Activated CD4-positive, alpha-beta memory T cell treated with anti-CD3 and anti-CD28 coated beads for 36 hours (primary cell): ENCODE results near the gene P2RX4. TPM values are rescaled to one million over a fixed set of nuclear protein-coding genes. Genes with fewer than 3 reads are reported as not detected.
A peak's percentile ranks its signal among the peaks of the same experiment; 100 is the strongest.

ENCODE experiments used
- CTCF ChIA-PET: fragments of 350-600 bp; sonication (Branson Sonifier 250); formaldehyde crosslinking; loops from one replicate; lab custom pipeline; 2021; ENCODE audit warnings: antibody characterized with exemption, inconsistent platforms; lab: Charles Lee
- POLR2A ChIA-PET: fragments of 350-600 bp; sonication (Branson Sonifier 250); formaldehyde crosslinking; loops from one replicate; lab custom pipeline; 2021; ENCODE audit warnings: antibody characterized with exemption; lab: Charles Lee
- DNase-seq: peaks from one replicate; pipeline ENCODE4 v3.0.0-alpha.2; 2020
- H3K27ac Mint-ChIP-seq: one replicate; pipeline ENCODE4 v1.8.0; 2021; ENCODE audit warnings: mixed read lengths
- H3K27me3 Mint-ChIP-seq: one replicate; pipeline ENCODE4 v1.8.0; 2021; ENCODE audit warnings: mixed read lengths
- H3K36me3 Mint-ChIP-seq: one replicate; pipeline ENCODE4 v1.8.0; 2021; ENCODE audit warnings: mixed read lengths
- H3K4me1 Mint-ChIP-seq: one replicate; pipeline ENCODE4 v1.8.0; 2021; ENCODE audit warnings: low read depth, mixed read lengths
- H3K4me3 Mint-ChIP-seq: one replicate; pipeline ENCODE4 v1.8.0; 2021; ENCODE audit warnings: mild to moderate bottlenecking, mixed read lengths
- H3K9me3 Mint-ChIP-seq: one replicate; pipeline ENCODE4 v1.8.0; 2021; ENCODE audit warnings: mixed read lengths
- intact Hi-C: fragments of 100-400 bp; cut with micrococcal nuclease; formaldehyde crosslinking; loops from one replicate; pipeline ENCODE4 v1.15.1; 2023
- total RNA-seq, 2 experiments: library from RNA; stranded (reverse); gene quantifications; one replicate each; pipeline ENCODE4 v1.2.3, GENCODE V29; 2021

The P2RX4 gene
- total RNA-seq, 2 experiments from 2014 or later = 53.4 to 57.5 TPM

GRCh38 chr12:121175383-121176119, 34.4 kb upstream of the P2RX4 start:
- Mint-ChIP-seq H3K27ac (no peak overlapping the region), H3K27me3 (no peaks in the 10 kb centered on the region), H3K36me3 (peaks cover 15% of the 10 kb centered on the region), H3K4me3 (no peak overlapping the region), H3K9me3 (no peaks in the 10 kb centered on the region), H3K4me1 (no peaks in the 10 kb centered on the region)
- intact Hi-C loops = no loop called here
- ChIA-PET POLR2A (no interaction called here), CTCF (interaction anchor here (0.6 kb wide), 1 partner anchor 12 kb away, joined by 5 read pairs; no protein-coding TSS in a partner anchor)
- no peak for DNase-seq

- intact Hi-C loops = no loop called here
- Mint-ChIP-seq H3K27ac (no peak overlapping the region), H3K4me3 (no peak overlapping the region), H3K9me3 (peaks cover 5% of the 10 kb centered on the region), H3K4me1 (peaks cover under 1% of the 10 kb centered on the region), H3K27me3 (no peaks in the 10 kb centered on the region), H3K36me3 (peaks cover 24% of the 10 kb centered on the region)
- DNase-seq = no peak
- CTCF ChIA-PET = no interaction called here
- POLR2A ChIA-PET = no interaction called here
These were observed 33.0 kb upstream of the P2RX4 start for GRCh38 chr12:121176826-121177529.

DNA sequence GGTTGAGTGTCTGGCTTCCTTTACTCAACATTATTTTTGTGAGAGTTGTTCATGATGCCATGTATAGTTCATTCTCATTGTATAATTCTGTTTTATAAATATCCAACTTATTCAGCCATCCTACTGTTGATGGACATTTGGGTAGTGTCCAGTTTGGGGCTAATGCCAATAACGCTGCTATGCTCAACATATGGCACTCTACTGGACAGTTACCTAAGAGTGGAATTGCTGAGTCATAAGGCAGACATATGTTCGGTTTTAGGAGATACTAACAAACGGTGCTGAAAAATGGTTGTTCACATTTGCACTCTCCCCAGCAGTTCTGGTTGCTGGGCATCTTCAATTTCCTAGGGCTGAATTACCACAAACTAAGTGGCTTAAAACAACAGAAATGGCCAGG, 28.7 kb upstream of the P2RX4 start:
- no peak for DNase-seq
- peaks cover 6% of the 10 kb centered on the region for H3K4me1 Mint-ChIP-seq
- POLR2A ChIA-PET = no interaction called here
- H3K9me3 Mint-ChIP-seq = peaks cover 11% of the 10 kb centered on the region
- no peak overlapping the region for H3K4me3 Mint-ChIP-seq
- intact Hi-C loops = no loop called here
- CTCF ChIA-PET = no interaction called here
- H3K27me3 Mint-ChIP-seq = no peaks in the 10 kb centered on the region
- no peak overlapping the region for H3K27ac Mint-ChIP-seq
- H3K36me3 Mint-ChIP-seq = peaks cover 24% of the 10 kb centered on the region

- intact Hi-C loops = no loop called here
- Mint-ChIP-seq H3K4me1 (peaks cover 6% of the 10 kb centered on the region), H3K27me3 (no peaks in the 10 kb centered on the region), H3K36me3 (peaks cover 21% of the 10 kb centered on the region), H3K27ac (no peak overlapping the region), H3K9me3 (peaks cover 11% of the 10 kb centered on the region), H3K4me3 (no peak overlapping the region)
- peak; percentile 18 for DNase-seq
- ChIA-PET CTCF (interaction anchor here (0.7 to 1.4 kb wide), 2 partner anchors 32 to 42 kb away, joined by 3 to 4 read pairs; no protein-coding TSS in a partner anchor), POLR2A (interaction anchor here (0.7 kb wide), 1 partner anchor 33 kb away, joined by 3 read pairs; no protein-coding TSS in a partner anchor)
These were observed 27.6 kb upstream of the P2RX4 start for GRCh38 chr12:121182222-121182893.

DNA sequence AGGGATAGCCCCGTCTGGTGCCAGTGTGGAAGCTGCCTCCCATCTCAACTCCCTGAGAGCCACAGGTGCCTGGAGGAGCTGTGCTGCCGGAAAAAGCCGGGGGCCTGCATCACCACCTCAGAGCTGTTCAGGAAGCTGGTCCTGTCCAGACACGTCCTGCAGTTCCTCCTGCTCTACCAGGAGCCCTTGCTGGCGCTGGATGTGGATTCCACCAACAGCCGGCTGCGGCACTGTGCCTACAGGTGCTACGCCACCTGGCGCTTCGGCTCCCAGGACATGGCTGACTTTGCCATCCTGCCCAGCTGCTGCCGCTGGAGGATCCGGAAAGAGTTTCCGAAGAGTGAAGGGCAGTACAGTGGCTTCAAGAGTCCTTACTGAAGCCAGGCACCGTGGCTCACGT, 25.5 kb upstream of the P2RX4 start:
- Mint-ChIP-seq H3K4me1 (peaks cover 6% of the 10 kb centered on the region), H3K27ac (no peak overlapping the region), H3K27me3 (no peaks in the 10 kb centered on the region), H3K9me3 (peaks cover 11% of the 10 kb centered on the region), H3K4me3 (no peak overlapping the region), H3K36me3 (peaks cover 18% of the 10 kb centered on the region)
- intact Hi-C loops = no loop called here
- DNase-seq = no peak
- ChIA-PET POLR2A (no interaction called here), CTCF (interaction anchor here (1.7 kb wide), 1 partner anchor 88 kb away, joined by 3 read pairs; no protein-coding TSS in a partner anchor)

- H3K36me3 Mint-ChIP-seq = peaks cover 15% of the 10 kb centered on the region
- no peaks in the 10 kb centered on the region for H3K27me3 Mint-ChIP-seq
- H3K4me1 Mint-ChIP-seq = peaks cover 6% of the 10 kb centered on the region
- peaks cover 11% of the 10 kb centered on the region for H3K9me3 Mint-ChIP-seq
- intact Hi-C loops = no loop called here
- CTCF ChIA-PET = interaction anchor here (1.7 kb wide), 1 partner anchor 89 kb away, joined by 3 read pairs; no protein-coding TSS in a partner anchor
- H3K27ac Mint-ChIP-seq = no peak overlapping the region
- POLR2A ChIA-PET = no interaction called here
- DNase-seq = no peak
- H3K4me3 Mint-ChIP-seq = no peak overlapping the region
These were observed 24.7 kb upstream of the P2RX4 start for GRCh38 chr12:121184984-121185889.

DNA sequence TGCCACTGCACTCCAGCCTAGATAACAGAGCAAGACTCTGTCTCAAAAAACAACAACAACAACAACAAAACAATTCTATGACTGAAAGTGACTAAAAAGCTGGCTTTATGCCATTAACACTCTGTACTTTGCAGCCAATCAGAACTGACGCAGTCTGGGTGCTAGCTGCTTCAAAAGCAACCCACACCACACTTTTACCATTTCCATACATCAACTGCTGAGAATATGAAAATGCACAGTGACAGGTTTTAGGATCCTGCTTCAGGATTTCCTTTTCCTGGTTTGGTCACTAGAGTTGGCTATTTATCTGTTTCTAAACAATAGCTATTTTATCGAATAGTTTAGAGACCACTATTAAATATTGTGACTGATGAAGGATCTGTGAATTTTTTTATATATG, 23.1 kb upstream of the P2RX4 start:
- ChIA-PET POLR2A (no interaction called here), CTCF (no interaction called here)
- no peaks in the 10 kb centered on the region for H3K27me3 Mint-ChIP-seq
- intact Hi-C loops = no loop called here
- H3K4me1 Mint-ChIP-seq = peaks cover 12% of the 10 kb centered on the region
- peaks cover 7% of the 10 kb centered on the region for H3K36me3 Mint-ChIP-seq
- H3K27ac Mint-ChIP-seq = no peak overlapping the region
- DNase-seq = no peak
- peaks cover 9% of the 10 kb centered on the region for H3K9me3 Mint-ChIP-seq
- no peak overlapping the region for H3K4me3 Mint-ChIP-seq

DNA sequence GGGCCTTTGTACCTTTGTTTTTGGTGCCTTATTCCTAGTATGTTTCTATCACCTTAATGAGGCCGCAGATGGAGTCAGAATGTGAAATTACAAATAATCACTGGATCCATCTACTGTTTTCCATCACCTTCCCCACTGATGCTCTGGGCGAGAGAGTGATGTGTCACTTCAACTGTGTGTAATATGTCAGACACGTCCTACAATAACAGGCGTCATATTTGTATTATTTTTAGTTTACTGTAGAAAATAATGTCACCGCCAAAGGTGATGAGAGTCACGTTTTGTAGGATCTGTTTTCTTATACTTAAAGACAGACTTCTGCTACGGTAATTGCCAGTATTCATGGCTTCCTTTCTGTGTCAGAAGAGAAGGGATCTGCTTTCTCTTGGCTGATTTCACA, 22.4 kb upstream of the P2RX4 start:
- Mint-ChIP-seq H3K27me3 (no peaks in the 10 kb centered on the region), H3K9me3 (peaks cover 2% of the 10 kb centered on the region), H3K36me3 (peaks cover 3% of the 10 kb centered on the region), H3K4me1 (peaks cover 6% of the 10 kb centered on the region), H3K4me3 (no peak overlapping the region), H3K27ac (no peak overlapping the region)
- POLR2A ChIA-PET = no interaction called here
- intact Hi-C loops = no loop called here
- no peak for DNase-seq
- CTCF ChIA-PET = interaction anchor here (1.1 kb wide), 1 partner anchor 16 kb away, joined by 3 read pairs; no protein-coding TSS in a partner anchor

GRCh38 chr12:121188227-121188626, 21.7 kb upstream of the P2RX4 start:
- POLR2A ChIA-PET = no interaction called here
- CTCF ChIA-PET = interaction anchor here (1.1 kb wide), 1 partner anchor 15 kb away, joined by 3 read pairs; no protein-coding TSS in a partner anchor
- H3K4me1 Mint-ChIP-seq = peaks cover 8% of the 10 kb centered on the region
- H3K27me3 Mint-ChIP-seq = no peaks in the 10 kb centered on the region
- intact Hi-C loops = no loop called here
- no peak overlapping the region for H3K4me3 Mint-ChIP-seq
- no peak overlapping the region for H3K27ac Mint-ChIP-seq
- DNase-seq = no peak
- H3K36me3 Mint-ChIP-seq = peaks cover 3% of the 10 kb centered on the region
- peaks cover 2% of the 10 kb centered on the region for H3K9me3 Mint-ChIP-seq

DNA sequence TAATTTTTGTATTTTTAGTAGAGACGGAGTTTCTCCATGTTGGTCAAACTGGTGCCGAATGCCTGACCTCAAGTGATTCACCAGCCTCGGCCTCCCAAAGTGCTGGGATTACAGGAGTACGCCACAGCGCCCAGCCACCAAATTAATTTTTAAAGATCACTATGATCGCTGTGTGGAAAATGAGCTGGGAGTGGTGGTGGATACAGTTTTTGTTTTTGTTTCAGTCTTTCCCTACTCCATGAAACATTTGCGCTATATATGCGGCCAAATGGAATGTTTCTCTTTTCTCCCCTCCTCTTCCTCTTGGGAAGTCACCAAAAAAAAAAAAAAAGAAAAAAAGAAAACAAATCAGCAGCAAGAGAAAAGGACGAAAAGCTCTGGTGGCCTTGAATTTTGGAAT, 20.8 kb upstream of the P2RX4 start:
- no peak overlapping the region for H3K27ac Mint-ChIP-seq

DNA sequence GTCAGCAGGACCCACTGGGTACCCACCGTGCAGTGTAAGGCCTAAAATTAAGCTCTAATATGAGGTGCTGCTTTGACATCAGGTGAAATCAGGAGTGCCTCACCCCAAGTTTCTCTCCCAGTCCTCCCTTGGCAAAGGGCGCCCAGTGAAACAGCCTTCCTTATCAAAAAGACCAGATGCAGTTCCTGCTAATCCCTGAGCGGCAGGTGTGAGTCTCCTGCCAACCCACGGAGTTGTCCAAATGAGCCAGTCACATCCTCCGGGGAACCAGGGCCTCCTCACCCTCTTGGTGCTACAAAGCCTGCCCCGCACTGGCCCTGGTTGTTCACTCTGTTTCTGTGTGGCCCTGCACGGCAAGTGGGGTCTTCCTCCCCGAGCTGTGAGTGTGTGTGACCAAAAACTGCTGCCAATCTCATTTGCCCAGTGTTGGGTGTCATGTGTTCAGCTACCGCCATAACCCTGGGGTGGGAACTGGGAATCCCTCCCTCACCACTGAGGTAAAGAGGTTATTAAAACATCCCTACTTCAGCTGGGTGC, 20.2 kb upstream of the P2RX4 start:
- Mint-ChIP-seq H3K9me3 (peaks cover 2% of the 10 kb centered on the region), H3K27me3 (no peaks in the 10 kb centered on the region), H3K4me1 (peaks cover 8% of the 10 kb centered on the region), H3K36me3 (peaks cover 3% of the 10 kb centered on the region), H3K27ac (no peak overlapping the region), H3K4me3 (no peak overlapping the region)
- no peak for DNase-seq
- CTCF ChIA-PET = interaction anchor here (0.7 to 0.8 kb wide), 2 partner anchors 8 to 34 kb away, joined by 3 read pairs; no protein-coding TSS in a partner anchor
- intact Hi-C loops = no loop called here
- POLR2A ChIA-PET = no interaction called here

More for the DNA sequence above, 20.8 kb upstream of the P2RX4 start:
- ChIA-PET CTCF (interaction anchor here (0.7 kb wide), 1 partner anchor 35 kb away, joined by 3 read pairs; no protein-coding TSS in a partner anchor), POLR2A (no interaction called here)
- Mint-ChIP-seq H3K9me3 (peaks cover 2% of the 10 kb centered on the region), H3K4me3 (no peak overlapping the region), H3K27me3 (no peaks in the 10 kb centered on the region), H3K4me1 (peaks cover 8% of the 10 kb centered on the region), H3K36me3 (peaks cover 3% of the 10 kb centered on the region)
- intact Hi-C loops = no loop called here
- no peak for DNase-seq
